SKM-1 treated with dmso at 0.1 percent for 144 hours (cell line): ENCODE data around the gene ACAP3.

ENCODE experiments used
- DNase-seq: peaks from one replicate; lab custom pipeline; 2025; ENCODE audit not compliant: unreplicated experiment; lab: John Stamatoyannopoulos, UW

Gene ACAP3

DNA sequence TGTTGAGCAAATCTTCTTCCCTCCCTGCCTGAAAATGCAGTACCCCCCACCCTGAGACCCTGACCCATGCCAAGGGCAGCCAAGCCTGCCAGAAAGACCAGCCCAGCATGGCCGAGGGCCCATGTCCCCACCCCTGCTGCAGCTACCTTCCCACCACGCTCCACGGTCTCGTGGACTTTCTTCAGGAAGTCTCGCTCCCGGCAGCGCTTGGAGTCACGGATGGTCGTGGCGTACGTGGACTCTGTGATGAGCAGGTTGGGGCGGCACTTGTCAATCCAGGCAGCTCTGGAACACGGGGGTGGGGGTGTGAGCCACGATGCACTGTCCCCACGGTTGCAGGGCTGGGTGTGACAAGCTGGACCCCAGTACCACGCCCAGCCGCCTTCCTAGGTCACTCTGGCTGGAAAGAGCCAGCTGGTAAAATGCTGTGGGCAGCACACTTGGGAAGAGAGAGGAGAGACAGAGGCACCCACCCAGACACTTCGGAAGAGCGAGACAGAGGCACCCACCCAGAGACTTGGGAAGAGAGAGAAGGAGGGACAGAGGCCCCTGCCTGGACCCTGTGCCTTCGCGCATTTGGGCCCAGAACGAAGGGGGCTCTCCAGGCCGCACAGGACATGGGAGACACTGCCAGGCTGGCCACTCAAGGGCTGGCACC lies 7.1 kb upstream of the ACAP3 start:
- DNase-seq, result no peak

DNA sequence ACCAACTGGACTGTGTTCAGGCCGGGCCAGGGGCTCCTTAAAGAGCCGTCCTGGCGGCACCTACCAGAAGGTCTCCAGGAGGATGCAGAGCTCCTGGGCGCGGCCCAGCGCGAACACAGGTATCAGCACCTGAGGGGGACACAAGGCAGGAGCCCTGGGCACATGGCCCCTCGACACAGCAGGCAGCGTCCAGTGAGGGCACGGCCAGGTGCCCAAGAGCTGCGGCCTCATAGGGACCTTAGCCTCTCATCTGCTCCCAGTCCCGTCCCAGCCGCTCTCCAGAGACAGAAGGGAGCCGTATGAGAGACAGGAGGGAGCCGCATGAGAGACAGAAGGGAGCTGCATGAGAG lies 6.5 kb upstream of the ACAP3 start:
- DNase-seq, result no peak

DNA sequence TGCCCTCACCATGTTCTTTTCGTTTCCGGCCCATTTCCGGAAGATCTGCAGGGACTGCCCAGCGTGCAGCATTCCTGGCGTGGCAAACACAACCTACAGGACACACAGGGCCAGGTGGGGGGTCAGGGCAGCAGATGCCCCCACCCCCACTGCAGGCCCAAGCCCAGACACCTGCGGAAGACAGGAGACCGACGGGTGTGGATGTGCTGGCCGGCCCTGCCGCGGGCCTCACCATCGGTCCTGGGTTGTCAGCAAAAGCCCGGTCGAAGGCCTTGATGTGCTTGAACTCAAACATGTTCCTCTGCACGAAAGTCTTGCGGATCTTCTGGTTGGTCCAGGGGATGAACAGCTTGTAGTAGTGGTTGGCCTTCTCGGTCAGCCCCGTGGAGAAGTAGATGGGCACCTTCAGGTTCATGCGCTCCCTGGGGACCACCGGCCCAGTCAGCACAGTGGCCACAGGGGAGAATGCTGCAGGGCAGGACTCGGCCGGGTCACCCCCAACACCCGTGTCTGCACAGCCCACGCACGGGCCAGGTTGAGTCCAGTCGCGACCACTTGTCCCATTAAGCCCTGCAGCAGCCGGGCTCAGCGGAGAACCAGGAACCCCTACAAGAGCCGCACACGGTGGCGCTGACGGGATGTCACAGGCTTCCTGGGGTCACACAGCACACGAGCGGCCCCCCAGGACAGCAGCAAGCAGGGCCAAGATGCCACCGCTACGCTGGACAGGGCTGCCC lies 5.9 kb upstream of the ACAP3 start:
- no peak for DNase-seq

DNA sequence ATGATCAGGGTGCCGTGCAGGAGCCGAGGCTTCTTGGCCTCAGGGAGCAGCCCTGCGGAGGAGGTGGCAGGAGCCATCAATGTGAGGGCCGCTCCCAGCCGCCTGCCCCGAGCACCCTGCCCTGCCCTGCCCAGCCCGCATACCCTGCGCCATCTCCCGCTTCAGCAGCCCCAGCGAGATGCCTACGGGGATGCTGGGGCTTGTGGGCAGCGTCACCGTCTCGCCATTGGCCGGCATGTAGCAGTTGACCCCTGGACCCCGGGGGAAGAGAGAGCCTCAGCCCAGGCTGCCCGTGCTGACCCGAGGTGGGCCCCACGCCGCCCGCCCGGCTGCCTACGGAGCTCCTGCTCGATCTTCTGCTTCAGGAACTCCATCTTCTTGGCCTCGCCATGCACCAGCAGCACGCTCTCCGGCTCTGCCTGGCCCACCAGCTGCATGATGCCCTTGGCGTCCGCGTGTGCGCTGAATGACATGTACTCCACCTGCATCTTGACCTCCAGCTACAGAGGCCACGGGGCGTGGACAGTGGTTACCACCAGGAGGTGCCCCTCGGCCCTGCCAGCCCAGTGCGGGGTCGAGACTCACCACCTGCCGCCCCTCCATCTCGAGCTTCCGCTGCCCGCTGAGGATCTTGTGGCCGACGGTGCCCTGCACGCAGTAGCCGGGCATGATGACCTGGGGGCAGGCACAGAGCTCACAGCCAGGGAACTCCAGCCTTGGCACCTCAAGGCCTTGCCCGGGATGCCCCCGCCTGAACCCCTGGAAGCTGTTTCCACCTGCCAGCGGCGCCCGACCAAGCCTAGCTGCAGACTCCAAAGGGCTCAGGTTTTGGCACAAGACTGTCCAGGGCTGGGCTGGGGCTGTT lies 5.0 kb upstream of the ACAP3 start:
- no peak for DNase-seq

DNA sequence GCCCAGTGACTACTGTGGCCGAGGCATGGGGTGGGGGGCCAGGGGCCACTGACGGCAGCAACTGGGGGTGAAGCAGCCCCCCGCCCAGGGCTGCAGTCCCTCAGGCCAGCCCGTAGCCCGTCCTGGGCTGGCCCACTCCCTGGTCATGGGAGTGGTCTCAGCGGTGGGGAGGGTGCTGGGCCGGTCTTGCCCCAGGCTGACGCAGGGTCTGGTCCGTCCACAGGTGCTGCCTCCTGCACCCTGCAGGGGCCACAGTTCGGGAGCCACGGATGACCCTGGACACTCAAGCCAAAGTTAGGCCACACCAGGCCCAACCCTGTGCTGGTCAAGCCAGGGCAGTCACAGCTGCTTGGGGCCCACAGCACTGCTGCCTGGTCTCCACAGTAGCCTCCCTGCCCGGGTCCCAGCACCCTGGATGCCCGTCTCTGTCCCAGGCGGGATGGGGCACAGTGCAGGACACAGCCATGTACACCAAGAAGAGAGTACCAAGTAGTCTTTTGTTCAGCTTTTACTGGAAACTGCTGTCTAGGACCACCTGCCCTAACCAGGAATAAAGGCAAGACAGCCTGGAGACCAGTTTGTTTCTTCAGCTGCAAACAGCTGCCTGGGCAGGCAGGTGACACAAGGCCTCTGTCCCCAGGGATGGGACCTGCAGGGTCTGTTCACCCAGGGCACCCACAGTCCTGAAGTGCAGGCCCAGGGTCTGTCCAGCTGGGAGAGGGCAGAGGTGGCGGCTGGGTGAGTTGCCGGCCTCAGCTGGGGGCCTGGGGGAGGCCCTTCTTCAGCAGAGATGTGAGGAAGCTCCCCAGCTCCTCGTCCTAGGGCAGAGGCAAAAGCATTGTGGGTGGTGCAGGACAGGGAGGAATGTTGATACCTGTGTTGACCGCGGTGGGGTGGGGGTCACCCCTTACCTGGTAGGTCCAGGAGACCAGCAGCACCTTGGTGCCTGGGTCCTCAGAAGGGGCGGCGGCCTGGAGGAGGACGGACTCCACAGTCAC lies 3.7 kb upstream of the ACAP3 start:
- DNase-seq, result no peak

DNA sequence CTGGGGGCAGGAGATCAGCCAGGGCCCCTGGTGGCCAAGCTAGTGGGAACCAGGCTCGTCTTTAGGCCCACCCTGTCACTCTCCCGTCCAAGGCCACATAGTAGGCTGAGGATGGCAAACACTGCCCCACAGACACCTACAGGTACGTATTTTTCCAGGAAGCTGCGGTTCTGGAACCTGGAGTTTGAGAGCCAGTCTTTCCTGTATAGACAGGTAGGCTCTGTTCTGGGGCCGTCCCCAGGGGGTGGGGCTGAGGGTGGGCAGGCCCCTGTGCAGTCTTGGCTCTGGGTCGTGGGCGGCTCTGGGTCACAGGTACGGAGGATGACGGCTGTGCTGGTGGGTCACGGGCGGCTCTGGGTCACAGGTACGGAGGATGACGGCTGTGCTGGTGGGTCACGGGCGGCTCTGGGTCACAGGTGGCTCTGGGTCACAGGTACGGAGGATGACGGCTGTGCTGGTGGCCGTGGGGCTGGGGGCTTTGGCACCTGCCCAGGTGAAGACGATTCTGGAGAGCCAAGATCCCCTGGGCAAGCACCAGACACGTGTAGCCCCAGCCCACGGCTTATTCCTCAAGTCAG lies 2.8 kb upstream of the ACAP3 start:
- no peak for DNase-seq

DNA sequence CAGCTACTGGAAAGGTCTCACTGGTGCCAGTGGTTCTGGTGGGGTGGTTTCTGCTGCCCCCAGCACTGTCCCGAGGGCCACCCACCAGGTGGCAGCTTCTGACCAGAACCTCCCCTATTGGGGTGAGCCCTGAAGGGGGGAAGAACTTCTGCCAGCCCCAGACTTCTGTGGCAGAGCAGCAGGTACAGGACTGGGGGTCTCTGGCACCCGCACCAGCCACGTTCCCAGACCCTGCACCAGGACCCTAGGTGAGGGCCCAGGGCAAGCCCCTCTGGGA lies 2.3 kb upstream of the ACAP3 start:
- DNase-seq, result no peak

DNA sequence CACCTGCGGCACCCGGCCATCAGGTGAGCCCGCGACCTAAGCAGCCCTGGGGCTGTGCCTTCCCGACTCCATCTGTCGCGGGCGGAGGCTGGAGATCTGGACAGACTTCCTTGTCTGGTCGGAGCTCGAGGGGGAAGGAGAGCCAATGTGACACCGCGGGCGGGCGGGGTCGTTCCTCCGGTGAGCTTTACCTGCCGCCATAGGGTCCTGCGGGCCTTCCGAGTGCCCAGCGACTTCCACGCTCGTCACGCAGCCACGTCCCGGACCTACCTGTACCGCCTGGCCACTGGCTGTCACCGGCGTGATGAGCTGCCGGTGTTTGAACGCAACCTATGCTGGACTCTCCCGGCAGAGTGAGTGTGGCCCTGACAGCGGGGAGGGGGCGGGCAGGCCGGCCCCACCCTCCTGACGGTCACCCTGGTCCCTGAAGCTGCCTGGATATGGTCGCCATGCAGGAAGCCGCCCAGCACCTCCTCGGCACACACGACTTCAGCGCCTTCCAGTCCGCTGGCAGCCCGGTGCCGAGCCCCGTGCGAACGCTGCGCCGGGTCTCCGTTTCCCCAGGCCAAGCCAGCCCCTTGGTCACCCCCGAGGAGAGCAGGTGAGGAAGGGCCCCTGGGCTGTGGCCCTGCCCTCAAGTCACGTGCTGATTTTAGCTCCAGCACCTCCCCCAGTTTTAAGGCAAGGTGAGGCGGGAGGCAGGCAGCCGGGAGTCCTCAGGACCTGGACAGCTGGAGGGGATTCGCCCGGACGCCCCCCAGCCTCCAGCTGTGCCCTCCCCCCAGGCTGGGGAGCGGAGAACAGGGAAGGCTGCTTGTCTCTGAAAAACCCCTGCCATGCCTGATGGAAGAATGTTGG lies 1.8 kb upstream of the ACAP3 start:
- no peak for DNase-seq

DNA sequence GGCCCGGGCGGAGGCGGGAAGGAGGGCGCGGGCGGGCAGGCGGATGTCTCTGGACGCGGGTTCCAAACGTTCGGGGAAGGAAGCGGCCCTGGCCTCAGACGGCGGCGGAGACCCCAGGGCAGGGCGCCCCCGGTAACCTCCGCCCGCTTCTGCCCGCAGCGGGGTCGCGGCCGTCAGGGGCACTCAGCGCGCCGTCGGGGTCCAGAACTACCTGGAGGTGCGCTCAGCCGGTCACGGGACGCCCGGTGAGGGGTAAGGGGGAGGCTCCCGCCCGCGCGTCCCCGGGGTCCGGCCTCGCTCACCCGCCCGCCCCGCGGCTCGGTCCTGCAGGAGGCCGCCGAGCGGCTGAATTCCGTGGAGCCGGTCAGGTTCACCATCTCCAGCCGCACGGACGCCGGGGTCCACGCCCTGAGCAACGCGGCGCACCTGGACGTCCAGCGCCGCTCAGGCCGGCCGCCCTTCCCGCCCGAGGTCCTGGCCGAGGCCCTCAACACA lies 1.1 kb upstream of the ACAP3 start:
- no peak for DNase-seq

DNA sequence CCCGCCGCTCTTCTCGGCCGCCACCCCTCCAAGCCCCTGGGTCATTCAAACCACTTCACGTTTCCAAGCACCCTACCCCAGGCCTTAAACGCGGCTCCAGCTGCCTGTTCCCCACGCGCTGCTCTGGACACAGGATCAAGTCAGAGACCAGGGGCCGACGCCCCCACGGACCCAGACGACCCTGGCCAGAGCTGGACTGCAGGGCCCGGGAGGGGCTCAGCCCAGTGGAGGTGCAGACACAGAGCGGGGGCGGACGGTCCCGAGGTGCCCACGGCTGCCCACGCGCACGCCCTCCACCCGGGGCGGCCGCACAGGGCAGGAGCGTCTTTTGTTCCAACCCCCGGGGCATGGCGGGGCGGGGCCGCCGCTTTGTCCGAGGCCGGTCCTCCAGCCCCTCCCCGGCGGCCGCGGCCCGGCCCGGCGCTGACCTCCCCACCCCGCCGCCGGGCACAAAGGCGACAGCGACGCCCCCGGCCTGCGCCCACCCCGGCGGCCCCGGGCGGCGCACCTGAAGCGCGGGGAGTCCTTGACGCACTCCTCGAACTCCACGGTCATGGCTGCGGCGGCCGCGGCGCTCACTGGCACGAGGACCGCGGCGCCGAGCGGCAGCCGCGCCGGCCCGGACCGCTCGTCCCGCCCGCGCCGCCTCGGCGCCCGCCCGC lies 338 bp downstream of the ACAP3 start:
- no peak for DNase-seq

DNA sequence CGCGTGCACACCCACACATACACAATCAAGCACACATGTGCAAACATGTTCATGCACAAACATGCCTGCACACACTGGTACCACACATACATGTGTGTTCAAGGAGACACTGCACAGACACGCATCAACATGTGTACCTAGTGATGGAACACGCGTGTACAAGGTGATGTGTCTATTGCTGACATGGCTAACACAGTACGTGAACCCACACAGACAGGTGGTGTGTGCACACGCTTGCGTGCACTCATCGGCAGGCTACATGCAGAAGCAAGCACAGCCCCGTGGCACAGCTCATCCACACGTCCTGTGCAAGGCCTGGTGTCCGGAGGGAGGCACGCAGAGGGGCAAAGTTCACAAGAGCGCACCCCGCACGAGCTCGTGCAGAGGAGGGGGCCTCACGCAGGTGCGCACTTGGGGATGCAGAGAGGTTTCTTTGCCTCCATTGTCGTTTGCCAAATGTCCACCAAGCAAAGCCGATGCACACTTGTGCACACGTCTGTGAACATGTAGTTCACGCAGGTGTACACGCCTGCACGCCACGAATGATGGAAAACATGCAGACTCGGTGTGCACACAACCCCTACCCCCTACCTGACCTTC lies 969 bp downstream of the ACAP3 start:
- DNase-seq, result no peak

DNA sequence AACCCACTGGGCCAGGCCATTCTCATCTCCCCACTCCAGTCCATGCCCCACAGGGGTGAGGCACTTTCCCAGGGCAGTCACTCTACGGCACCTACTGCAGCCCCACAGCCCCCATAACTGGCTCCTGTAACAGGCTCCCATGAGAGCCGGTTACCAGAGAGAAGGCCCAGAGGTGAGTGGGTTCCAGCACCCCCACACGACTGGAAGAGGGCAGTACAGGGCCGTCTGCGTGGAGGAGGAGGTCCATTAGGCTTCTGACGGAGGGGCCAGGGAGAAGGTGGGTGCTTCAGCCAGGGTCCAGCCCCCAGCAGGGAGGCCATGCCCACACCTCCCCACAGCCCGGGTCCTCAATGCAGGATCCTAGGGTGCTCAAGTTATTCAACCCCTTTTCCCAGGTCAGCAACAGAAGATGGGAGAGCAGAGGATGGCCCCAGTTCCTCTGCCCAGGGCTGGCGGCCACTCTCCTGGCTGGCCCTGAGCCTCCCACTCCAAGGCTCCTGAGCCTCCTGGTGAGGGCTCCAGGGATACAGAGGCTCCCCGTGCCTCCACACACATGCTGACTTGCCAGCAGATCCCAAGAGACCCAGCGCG lies 1.6 kb downstream of the ACAP3 start:
- no peak for DNase-seq

DNA sequence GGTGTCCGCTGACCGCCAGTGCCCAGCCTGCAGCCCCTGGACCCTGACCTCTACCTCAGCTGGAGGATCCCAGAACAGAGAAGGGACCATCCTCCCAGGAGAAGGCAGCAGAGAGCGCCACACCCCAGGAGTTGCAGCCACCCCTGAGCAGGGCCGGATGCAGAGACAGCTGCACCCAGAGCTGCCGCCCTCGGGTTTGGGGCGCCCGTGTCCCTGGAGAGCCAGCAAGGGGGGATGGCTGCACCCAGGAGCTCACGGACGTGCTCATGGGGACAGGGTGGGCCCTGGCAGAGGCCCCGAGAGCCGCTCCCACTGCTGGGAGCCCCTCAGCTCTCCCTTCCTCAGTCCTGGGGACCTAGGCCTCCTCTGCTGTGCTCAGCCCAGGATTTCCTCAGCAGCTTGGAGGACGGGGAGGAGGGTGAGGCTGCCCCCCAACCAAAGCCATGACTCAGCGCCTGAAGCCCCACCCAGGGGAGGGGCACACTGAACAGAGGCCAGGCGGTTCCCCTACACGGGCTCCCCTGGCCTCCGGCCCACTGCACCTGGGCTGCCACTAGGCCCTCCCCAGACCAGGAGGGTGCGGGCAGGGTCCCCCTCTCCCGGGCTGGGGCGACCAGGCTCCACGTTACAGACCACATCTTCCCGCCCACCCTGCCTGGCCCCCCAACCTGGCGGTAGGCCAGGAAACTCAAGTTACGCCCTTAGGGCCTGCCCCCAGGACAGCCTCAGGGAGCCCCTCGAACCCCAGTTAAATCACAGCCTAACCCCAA lies 2.2 kb downstream of the ACAP3 start:
- no peak for DNase-seq

DNA sequence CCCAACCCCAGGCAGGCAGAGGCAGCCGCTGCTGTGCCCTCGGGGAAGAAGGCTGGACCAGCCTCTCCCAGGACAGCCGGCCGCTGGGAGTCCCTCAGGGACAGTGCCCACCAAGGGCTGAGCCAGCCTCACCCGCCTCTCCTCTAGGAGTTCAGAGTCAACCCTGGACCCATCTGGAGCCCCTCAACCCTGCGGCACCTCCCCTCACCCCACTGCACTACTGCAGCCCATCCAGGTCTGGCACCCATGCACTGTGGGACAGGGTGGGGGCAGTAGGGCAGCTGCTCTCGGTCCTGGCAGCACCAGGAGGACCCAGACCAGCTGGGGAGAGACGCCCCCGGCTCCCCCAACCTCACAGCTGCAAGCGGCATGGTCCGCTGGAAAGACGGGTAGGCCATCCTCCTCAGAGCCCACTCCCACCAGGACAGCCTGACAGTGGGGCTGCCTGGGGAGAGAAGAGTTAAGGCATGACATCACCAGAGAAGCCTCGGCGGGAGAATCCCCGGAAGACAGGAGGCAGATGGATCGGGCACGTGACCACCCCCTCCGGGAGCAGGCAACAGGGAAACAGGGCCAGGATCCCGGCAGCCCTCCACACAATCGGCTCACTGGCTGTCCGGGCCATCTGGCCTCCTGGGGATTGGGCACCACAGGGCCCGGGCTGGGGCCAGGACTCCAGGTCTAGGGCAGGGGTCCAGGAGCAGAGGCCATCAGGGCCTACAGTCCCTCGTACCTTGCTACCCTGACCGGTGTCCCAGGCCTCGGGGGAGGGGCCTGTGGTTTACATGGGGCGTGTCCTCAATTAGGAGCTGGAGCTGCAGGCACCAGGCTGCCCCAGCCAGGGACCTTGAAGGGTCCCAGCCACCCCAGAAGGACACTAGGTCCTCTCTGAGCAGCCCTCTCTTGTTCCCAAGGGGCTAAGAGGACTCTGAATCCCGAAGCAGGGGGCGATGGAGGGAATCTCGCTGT lies 3.1 kb downstream of the ACAP3 start:
- DNase-seq, result no peak

DNA sequence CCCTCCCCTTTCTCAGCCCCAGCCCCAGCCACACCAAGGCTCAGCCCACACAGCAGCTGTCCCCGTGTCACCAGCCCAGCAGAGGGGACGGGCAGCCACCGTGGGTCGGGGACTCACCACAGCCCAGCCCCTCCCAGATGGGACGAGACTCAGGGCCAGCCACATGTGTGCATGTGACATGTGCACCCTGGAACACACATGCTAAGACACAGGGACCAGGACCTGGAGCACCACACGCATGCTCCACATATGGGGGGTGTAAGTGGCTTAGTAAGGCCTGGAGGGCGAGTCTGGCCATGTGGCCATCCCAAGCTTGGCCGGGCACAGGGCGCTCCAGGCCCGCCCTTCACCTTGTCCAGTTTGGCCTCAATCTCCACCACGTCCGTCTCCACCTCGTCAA lies 4.0 kb downstream of the ACAP3 start:
- DNase-seq, result no peak

DNA sequence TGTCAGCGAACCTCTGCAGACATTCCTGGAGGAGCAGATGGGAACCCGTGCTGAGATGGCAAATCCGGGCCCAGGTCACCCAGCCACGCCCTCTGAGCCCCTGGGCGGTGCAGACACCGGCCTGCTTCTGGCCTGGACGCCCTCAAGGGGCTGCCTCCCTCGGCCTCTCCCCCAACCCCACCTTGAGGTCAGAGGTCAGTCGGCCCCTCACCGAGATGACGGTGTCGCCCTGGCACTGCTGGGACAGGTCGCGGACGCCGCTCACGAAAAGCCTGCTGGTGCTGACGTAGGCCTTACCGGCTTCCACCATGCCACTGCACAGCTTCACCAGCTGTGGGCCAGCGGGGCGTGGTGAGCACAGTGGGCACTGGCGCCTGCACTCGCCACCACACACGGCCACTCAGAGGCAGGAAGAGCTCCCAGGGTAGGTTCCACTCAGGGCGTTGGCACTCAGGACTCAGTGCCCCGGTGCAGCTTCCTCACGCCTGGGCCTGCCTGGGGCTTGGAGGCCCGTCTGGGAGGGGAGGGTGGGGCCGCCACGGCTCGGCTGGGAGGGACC lies 4.7 kb downstream of the ACAP3 start:
- DNase-seq, result no peak
